Measurements from ENCODE around the gene RNASE12.

GRCh38 chr14:20631023-20631879 is 40.1 kb upstream of the RNASE12 start:
- no peak for TF ChIP-seq CTCF (IDR thresholded peaks at IDR 0.05; ENCODE audit: extremely low read depth in 1 of 2, insufficient read depth in 1 of 2, low read depth in 1 of 2, low read length in 2 of 2)
- no peak for TF ChIP-seq MYC (IDR thresholded peaks at IDR 0.05; ENCODE audit: low read depth, low read length)
- no peak for TF ChIP-seq POLR2AphosphoS5 (IDR thresholded peaks at IDR 0.05; ENCODE audit: insufficient read depth, low read depth, low read length)
- TF ChIP-seq JUN (IDR thresholded peaks at IDR 0.05; ENCODE audit: borderline replicate concordance, insufficient read depth, insufficient read length, low read depth), result no peak
